Measurements from ENCODE around the gene CENPH.
"Not testable (repeated sequence)": the region's sequence is repeated elsewhere in the genome, so short reads cannot be mapped to it uniquely, and the experiment has no call there.

CENPH gene

GRCh38 chr5:69250593-69250992 lies 61.2 kb downstream of the CENPH start:
- Histone ChIP-seq H3K9ac (ENCODE audit: low read depth, low read length) (no peak overlapping the region), H3K4me1 (ENCODE audit: insufficient read depth, low read length) (no peaks in the 10 kb centered on the region; the same call in 1 of the 2 replicates), H3K36me3 (ENCODE audit: insufficient read depth, low read length) (no peaks in the 10 kb centered on the region), H3K9me3 (ENCODE audit: control insufficient read depth, insufficient read depth, low read length) (no peaks in the 10 kb centered on the region)

- Histone ChIP-seq H3K4me1 (ENCODE audit: insufficient read depth, low read length) (no peaks in the 10 kb centered on the region; the same call in 1 of the 2 replicates), H3K36me3 (ENCODE audit: insufficient read depth, low read length) (peaks cover 2% of the 10 kb centered on the region; the same call in 1 of the 2 replicates), H3K9me3 (ENCODE audit: control insufficient read depth, insufficient read depth, low read length) (no peaks in the 10 kb centered on the region), H3K9ac (ENCODE audit: low read depth, low read length) (no peak overlapping the region)
Observed at GRCh38 chr5:69252437-69252836, 63.1 kb downstream of the CENPH start.

DNA sequence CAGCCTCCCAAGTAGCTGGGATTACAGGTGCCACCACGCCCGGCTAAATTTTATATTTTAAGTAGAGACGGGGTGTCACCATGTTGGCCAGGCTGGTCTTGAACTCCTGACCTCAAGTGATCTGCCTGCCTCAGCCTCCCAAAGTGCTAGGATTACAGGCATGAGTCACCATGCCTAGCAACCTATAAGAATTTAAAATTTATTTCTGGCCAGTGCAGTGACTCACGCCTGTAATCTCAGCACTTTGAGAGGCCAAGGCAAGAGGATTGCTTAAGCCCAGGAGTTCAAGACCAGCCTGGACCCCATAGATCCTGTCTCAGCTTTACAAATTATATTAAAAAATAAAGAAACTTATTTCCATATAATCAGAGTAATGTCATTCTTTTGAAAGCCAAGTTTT lies 66.6 kb downstream of the CENPH start:
- not testable (repeated sequence) for H3K9me3 ChIP-seq (ENCODE audit: control insufficient read depth, insufficient read depth, low read length); H3K4me1 ChIP-seq (ENCODE audit: insufficient read depth, low read length); H3K36me3 ChIP-seq (ENCODE audit: insufficient read depth, low read length); H3K9ac ChIP-seq (ENCODE audit: low read depth, low read length)

GRCh38 chr5:69257577-69257976 lies 68.2 kb downstream of the CENPH start:
- no peaks in the 10 kb centered on the region for H3K9me3 ChIP-seq (ENCODE audit: control insufficient read depth, insufficient read depth, low read length)

More at GRCh38 chr5:69257577-69257976, 68.2 kb downstream of the CENPH start:
- Histone ChIP-seq H3K4me1 (ENCODE audit: insufficient read depth, low read length) (no peaks in the 10 kb centered on the region), H3K9ac (ENCODE audit: low read depth, low read length) (no peak overlapping the region), H3K36me3 (ENCODE audit: insufficient read depth, low read length) (peaks cover 9% of the 10 kb centered on the region; the same call in 1 of the 2 replicates)

All from ES-I3 (cell line).